H1 (cell line): Measurements from ENCODE around the gene TMBIM1. TPM values are rescaled to one million over a fixed set of nuclear protein-coding genes. Genes with fewer than 3 reads are reported as not detected.

Experiments used
- CHD7 ChIP-seq: fragments of 300-600 bp; sonication (generic); IDR thresholded peaks from 2 replicates; pipeline ENCODE4 v1.7.1; 2012; ENCODE audit warnings: low read length, moderate library complexity, mild to moderate bottlenecking, inconsistent platforms; ENCODE audit not compliant: insufficient replicate concordance
- JUND ChIP-seq: IDR thresholded peaks from 2 replicates; pipeline ENCODE4 v1.6.1; 2011; ENCODE audit warnings: mild to moderate bottlenecking, improper control_type of control experiment, low read length
- RNF2 ChIP-seq: fragments of 200-900, 300-1000 bp; sonication (generic); IDR thresholded peaks from 2 replicates; pipeline ENCODE4 v1.7.1; 2016; ENCODE audit warnings: borderline replicate concordance, low read depth, mild to moderate bottlenecking, antibody characterized with exemption, low read length; ENCODE audit not compliant: poor library complexity, severe bottlenecking; ENCODE audit errors: missing control alignments
- SIX5 ChIP-seq: IDR thresholded peaks from 2 replicates; pipeline ENCODE4 v1.6.1; 2011; ENCODE audit warnings: mild to moderate bottlenecking, low read depth, low read length
- TAF7 ChIP-seq: optimal IDR thresholded peaks from 2 replicates; pipeline ENCODE3; 2011; ENCODE audit warnings: low read depth, mild to moderate bottlenecking, inconsistent platforms, low read length, moderate library complexity, borderline replicate concordance
- polyA plus RNA-seq, 7 experiments: library from polyadenylated mRNA; depleted of rRNA in 3 of 7; stranded (reverse) in 5 of 7; unstranded in 2 of 7; fragments of >200 nt in 5 of 7; fragments of 200-250 nt in 2 of 7; gene quantifications; 1 replicate in 5 of 7; 2 replicates in 1 of 7; 4 replicates in 1 of 7; pipeline versions ENCODE4 v1.2.1 to v1.2.3, GENCODE V29; 2011 to 2013; ENCODE audit warnings: missing spikeins in 2 of 7, mixed read lengths in 2 of 7
- total RNA-seq: library from RNA; stranded (reverse); fragmentation: NEBNext Ultra II Directional; extraction: Animal tissue kit (Norgen Biotek cat#: 25700); gene quantifications from 2 replicates; pipeline ENCODE4 v1.2.1, GENCODE V29; 2021
- TF ChIP-seq, protein P1 (sequence below): IDR thresholded peaks from 2 replicates; pipeline ENCODE4 v1.6.1; 2012; ENCODE audit warnings: inconsistent platforms

Gene TMBIM1
- total and polyA plus RNA-seq, 2 of the 8 experiments (the other 6 are each of a cell fraction or from before 2014, with no cell fraction given) = 22.1 to 36.8 TPM

GRCh38 chr2:218226903-218227302, 65.4 kb downstream of the TMBIM1 start (continued):
- TF ChIP-seq RNF2 (no peak), SIX5 (no peak), JUND (no peak), CHD7 (no peak), TAF7 (no peak)
- TF ChIP-seq, protein P1, sequence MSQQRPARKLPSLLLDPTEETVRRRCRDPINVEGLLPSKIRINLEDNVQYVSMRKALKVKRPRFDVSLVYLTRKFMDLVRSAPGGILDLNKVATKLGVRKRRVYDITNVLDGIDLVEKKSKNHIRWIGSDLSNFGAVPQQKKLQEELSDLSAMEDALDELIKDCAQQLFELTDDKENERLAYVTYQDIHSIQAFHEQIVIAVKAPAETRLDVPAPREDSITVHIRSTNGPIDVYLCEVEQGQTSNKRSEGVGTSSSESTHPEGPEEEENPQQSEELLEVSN = no peak
